HepG2 (cell line): ENCODE data around the gene RNASE7. TPM values are rescaled to one million over a fixed set of nuclear protein-coding genes. Genes with fewer than 3 reads are reported as not detected.
A peak's percentile ranks its signal among the peaks of the same experiment; 100 is the strongest.

Experiments used
- JUNB ChIP-seq: sonication (generic); formaldehyde crosslinking; IDR thresholded peaks from 2 replicates; pipeline ENCODE4 v1.8.0; 2022; ENCODE audit warnings: missing genetic modification reagents, mild to moderate bottlenecking, borderline replicate concordance
- NFKBIZ ChIP-seq: IDR thresholded peaks from 2 replicates; pipeline ENCODE4 v1.6.1; 2018; ENCODE audit warnings: missing genetic modification reagents, missing compliant biosample characterization
- PHF5A ChIP-seq: IDR thresholded peaks from one replicate; pipeline ENCODE4 v1.6.1; 2018; ENCODE audit warnings: low read depth, missing genetic modification reagents; ENCODE audit not compliant: unreplicated experiment
- RBM39 ChIP-seq: fragments of 200-400 bp; formaldehyde crosslinking; IDR thresholded peaks from one replicate; pipeline ENCODE4 v1.6.1; 2018; ENCODE audit warnings: antibody characterized with exemption, mild to moderate bottlenecking, low read depth, low read length; ENCODE audit not compliant: poor library complexity, severe bottlenecking
- SNAPC2 ChIP-seq: sonication (generic); formaldehyde crosslinking; IDR thresholded peaks from 2 replicates; pipeline ENCODE4 v1.8.1; 2022; ENCODE audit warnings: mild to moderate bottlenecking, missing genetic modification reagents
- SRSF9 ChIP-seq: fragments of 200-400 bp; formaldehyde crosslinking; IDR thresholded peaks from 2 replicates; pipeline ENCODE4 v1.6.1; 2018; ENCODE audit warnings: borderline replicate concordance, mild to moderate bottlenecking, low read depth, low read length; ENCODE audit not compliant: insufficient read depth, poor library complexity, severe bottlenecking
- SRY ChIP-seq: sonication (generic); formaldehyde crosslinking; IDR thresholded peaks from 2 replicates; pipeline ENCODE4 v1.8.0; 2022; ENCODE audit warnings: mild to moderate bottlenecking, missing genetic modification reagents
- TAF1 ChIP-seq: sonication (generic); formaldehyde crosslinking; IDR thresholded peaks from 2 replicates; pipeline ENCODE4 v1.4.0; 2020; ENCODE audit warnings: missing genetic modification reagents
- ZBTB3 ChIP-seq: sonication (generic); formaldehyde crosslinking; IDR thresholded peaks from 2 replicates; pipeline ENCODE4 v1.4.0; 2020; ENCODE audit warnings: low read depth, mild to moderate bottlenecking, moderate library complexity, missing genetic modification reagents, borderline replicate concordance
- ZNF652 ChIP-seq: IDR thresholded peaks from 2 replicates; pipeline ENCODE4 v1.6.1; 2016; ENCODE audit warnings: low read depth, borderline replicate concordance
- ZNF678 ChIP-seq: sonication (generic); formaldehyde crosslinking; IDR thresholded peaks from 2 replicates; pipeline ENCODE4 v1.4.0; 2020; ENCODE audit warnings: mild to moderate bottlenecking, missing genetic modification reagents
- polyA plus RNA-seq, 8 experiments: library from polyadenylated mRNA; depleted of rRNA in 3 of 8; stranded (reverse) in 7 of 8; unstranded in 1 of 8; fragments of >200 nt; fragmentation: Illumina TruSeq in 4 of 8; extraction: Trizol in 4 of 8; gene quantifications; 2 replicates each; pipeline versions ENCODE4 v1.2.1 to v1.2.3, GENCODE V29; 2011 to 2016; ENCODE audit warnings: low read depth in 4 of 8, missing spikeins in 1 of 8, mixed read lengths in 1 of 8; ENCODE audit not compliant: insufficient read depth in 1 of 8
- total RNA-seq, 5 experiments: library from RNA; depleted of rRNA; stranded (reverse); fragments of >200 nt; fragmentation: Illumina TruSeq; extraction: Trizol; gene quantifications; 2 replicates each; pipeline ENCODE4 v1.2.3, GENCODE V29; 2016; ENCODE audit warnings: low read depth in 1 of 5
- TF ChIP-seq, protein P1 (sequence below): sonication (generic); formaldehyde crosslinking; IDR thresholded peaks from 2 replicates; pipeline ENCODE4 v1.8.0; 2022; ENCODE audit warnings: mild to moderate bottlenecking, missing genetic modification reagents, moderate library complexity
- TF ChIP-seq, protein P2 (sequence below): sonication (generic); formaldehyde crosslinking; IDR thresholded peaks from 2 replicates; pipeline ENCODE4 v1.8.0; 2022; ENCODE audit warnings: missing genetic modification reagents, mild to moderate bottlenecking, inconsistent platforms, borderline replicate concordance
- TF ChIP-seq, protein P3 (sequence below): sonication (generic); formaldehyde crosslinking; IDR thresholded peaks from 2 replicates; pipeline ENCODE4 v1.4.0; 2020; ENCODE audit warnings: mild to moderate bottlenecking, missing genetic modification reagents
- TF ChIP-seq, protein P4 (sequence below): IDR thresholded peaks from 2 replicates; pipeline ENCODE4 v1.4.0; 2020; ENCODE audit warnings: mild to moderate bottlenecking, missing genetic modification reagents
- TF ChIP-seq, protein P5 (sequence below): sonication (generic); formaldehyde crosslinking; IDR thresholded peaks from 2 replicates; pipeline ENCODE4 v1.4.0; 2020; ENCODE audit warnings: missing genetic modification reagents, borderline replicate concordance

The RNASE7 gene
- total and polyA plus RNA-seq, 2 of the 13 experiments (the other 11 are each of a cell fraction or from before 2014, with no cell fraction given), result 0.04 TPM; not detected in 1

DNA sequence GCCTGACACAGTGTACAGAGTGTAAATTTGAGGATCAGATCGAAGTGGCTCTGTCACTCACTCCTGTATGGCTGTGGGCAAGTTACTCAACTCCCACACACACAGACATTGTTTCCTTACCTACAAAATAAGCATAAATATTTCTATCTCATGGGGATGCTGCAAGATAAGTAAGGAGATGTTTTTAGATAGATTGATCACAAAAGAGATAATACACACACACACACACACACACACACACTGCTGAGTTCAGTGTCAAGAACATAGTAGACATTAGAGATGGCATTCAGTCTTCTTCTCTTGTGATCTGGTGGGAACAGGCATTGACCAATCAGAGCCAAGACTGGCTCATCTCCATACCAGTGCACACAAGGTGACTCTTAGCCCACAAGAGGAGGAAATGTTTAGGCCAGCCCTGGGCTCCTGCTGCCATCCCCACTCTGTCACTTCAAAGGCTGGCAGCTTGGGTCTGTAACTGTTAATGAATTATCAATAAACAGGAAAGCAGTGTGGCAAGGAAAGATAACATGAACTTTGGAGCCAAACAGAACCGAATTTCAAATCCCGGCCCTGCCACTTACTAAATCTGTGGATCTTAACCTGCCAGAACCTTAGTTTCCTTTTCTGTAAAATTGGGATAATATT lies 12.1 kb downstream of the RNASE7 start (continued):
- TF ChIP-seq, protein P1, sequence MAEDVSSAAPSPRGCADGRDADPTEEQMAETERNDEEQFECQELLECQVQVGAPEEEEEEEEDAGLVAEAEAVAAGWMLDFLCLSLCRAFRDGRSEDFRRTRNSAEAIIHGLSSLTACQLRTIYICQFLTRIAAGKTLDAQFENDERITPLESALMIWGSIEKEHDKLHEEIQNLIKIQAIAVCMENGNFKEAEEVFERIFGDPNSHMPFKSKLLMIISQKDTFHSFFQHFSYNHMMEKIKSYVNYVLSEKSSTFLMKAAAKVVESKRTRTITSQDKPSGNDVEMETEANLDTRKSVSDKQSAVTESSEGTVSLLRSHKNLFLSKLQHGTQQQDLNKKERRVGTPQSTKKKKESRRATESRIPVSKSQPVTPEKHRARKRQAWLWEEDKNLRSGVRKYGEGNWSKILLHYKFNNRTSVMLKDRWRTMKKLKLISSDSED (CRISPR knock-in tag), result no peak
- TF ChIP-seq SRY (CRISPR knock-in tag) (no peak), ZBTB3 (CRISPR knock-in tag) (peak; percentile 95; the same call in 1 of the 2 replicates), RBM39 (no peak), ZNF652 (peak; percentile 81; the same call in 1 of the 2 replicates), ZNF678 (CRISPR knock-in tag) (no peak; the same call in 1 of the 2 replicates), TAF1 (CRISPR knock-in tag) (peak; percentile 50; the same call in 1 of the 2 replicates), SNAPC2 (CRISPR knock-in tag) (peak; percentile 70; the same call in 1 of the 2 replicates), PHF5A (CRISPR knock-in tag) (no peak), JUNB (CRISPR knock-in tag) (no peak), NFKBIZ (no peak; the same call in 1 of the 2 replicates), SRSF9 (no peak)
- TF ChIP-seq, protein P2, sequence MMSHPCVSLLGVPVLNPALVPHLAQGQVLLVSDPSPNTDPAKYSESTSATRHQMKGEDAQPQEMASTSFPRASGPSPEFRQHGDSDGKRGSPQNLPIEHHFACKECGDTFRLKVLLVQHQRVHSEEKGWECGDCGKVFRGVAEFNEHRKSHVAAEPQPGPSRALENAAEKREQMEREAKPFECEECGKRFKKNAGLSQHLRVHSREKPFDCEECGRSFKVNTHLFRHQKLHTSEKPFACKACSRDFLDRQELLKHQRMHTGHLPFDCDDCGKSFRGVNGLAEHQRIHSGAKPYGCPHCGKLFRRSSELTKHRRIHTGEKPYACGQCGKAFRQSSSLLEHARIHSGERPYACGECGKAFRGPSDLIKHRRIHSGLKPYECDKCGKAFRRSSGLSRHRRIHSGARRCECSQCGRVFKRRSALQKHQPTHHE (CRISPR knock-in tag), result no peak
- TF ChIP-seq, protein P3, sequence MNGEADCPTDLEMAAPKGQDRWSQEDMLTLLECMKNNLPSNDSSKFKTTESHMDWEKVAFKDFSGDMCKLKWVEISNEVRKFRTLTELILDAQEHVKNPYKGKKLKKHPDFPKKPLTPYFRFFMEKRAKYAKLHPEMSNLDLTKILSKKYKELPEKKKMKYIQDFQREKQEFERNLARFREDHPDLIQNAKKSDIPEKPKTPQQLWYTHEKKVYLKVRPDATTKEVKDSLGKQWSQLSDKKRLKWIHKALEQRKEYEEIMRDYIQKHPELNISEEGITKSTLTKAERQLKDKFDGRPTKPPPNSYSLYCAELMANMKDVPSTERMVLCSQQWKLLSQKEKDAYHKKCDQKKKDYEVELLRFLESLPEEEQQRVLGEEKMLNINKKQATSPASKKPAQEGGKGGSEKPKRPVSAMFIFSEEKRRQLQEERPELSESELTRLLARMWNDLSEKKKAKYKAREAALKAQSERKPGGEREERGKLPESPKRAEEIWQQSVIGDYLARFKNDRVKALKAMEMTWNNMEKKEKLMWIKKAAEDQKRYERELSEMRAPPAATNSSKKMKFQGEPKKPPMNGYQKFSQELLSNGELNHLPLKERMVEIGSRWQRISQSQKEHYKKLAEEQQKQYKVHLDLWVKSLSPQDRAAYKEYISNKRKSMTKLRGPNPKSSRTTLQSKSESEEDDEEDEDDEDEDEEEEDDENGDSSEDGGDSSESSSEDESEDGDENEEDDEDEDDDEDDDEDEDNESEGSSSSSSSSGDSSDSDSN (CRISPR knock-in tag), result no peak; the same call in 1 of the 2 replicates
- TF ChIP-seq, protein P4, sequence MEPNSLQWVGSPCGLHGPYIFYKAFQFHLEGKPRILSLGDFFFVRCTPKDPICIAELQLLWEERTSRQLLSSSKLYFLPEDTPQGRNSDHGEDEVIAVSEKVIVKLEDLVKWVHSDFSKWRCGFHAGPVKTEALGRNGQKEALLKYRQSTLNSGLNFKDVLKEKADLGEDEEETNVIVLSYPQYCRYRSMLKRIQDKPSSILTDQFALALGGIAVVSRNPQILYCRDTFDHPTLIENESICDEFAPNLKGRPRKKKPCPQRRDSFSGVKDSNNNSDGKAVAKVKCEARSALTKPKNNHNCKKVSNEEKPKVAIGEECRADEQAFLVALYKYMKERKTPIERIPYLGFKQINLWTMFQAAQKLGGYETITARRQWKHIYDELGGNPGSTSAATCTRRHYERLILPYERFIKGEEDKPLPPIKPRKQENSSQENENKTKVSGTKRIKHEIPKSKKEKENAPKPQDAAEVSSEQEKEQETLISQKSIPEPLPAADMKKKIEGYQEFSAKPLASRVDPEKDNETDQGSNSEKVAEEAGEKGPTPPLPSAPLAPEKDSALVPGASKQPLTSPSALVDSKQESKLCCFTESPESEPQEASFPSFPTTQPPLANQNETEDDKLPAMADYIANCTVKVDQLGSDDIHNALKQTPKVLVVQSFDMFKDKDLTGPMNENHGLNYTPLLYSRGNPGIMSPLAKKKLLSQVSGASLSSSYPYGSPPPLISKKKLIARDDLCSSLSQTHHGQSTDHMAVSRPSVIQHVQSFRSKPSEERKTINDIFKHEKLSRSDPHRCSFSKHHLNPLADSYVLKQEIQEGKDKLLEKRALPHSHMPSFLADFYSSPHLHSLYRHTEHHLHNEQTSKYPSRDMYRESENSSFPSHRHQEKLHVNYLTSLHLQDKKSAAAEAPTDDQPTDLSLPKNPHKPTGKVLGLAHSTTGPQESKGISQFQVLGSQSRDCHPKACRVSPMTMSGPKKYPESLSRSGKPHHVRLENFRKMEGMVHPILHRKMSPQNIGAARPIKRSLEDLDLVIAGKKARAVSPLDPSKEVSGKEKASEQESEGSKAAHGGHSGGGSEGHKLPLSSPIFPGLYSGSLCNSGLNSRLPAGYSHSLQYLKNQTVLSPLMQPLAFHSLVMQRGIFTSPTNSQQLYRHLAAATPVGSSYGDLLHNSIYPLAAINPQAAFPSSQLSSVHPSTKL (CRISPR knock-in tag), result peak; percentile 96
- TF ChIP-seq, protein P5, sequence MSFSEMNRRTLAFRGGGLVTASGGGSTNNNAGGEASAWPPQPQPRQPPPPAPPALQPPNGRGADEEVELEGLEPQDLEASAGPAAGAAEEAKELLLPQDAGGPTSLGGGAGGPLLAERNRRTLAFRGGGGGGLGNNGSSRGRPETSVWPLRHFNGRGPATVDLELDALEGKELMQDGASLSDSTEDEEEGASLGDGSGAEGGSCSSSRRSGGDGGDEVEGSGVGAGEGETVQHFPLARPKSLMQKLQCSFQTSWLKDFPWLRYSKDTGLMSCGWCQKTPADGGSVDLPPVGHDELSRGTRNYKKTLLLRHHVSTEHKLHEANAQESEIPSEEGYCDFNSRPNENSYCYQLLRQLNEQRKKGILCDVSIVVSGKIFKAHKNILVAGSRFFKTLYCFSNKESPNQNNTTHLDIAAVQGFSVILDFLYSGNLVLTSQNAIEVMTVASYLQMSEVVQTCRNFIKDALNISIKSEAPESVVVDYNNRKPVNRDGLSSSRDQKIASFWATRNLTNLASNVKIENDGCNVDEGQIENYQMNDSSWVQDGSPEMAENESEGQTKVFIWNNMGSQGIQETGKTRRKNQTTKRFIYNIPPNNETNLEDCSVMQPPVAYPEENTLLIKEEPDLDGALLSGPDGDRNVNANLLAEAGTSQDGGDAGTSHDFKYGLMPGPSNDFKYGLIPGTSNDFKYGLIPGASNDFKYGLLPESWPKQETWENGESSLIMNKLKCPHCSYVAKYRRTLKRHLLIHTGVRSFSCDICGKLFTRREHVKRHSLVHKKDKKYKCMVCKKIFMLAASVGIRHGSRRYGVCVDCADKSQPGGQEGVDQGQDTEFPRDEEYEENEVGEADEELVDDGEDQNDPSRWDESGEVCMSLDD (CRISPR knock-in tag), result no peak; the same call in 1 of the 2 replicates
